COR-L47 (cell line): ENCODE measurements around the gene AKAP1.
"Not testable (repeated sequence)": the region's sequence is repeated elsewhere in the genome, so short reads cannot be mapped to it uniquely, and the experiment has no call there.

ENCODE experiments used
- DNase-seq: peaks from one replicate; lab custom pipeline; 2025; lab: John Stamatoyannopoulos, UW

AKAP1 gene

GRCh38 chr17:57075193-57075592, 9.9 kb upstream of the AKAP1 start:
- DNase-seq: no peak

DNA sequence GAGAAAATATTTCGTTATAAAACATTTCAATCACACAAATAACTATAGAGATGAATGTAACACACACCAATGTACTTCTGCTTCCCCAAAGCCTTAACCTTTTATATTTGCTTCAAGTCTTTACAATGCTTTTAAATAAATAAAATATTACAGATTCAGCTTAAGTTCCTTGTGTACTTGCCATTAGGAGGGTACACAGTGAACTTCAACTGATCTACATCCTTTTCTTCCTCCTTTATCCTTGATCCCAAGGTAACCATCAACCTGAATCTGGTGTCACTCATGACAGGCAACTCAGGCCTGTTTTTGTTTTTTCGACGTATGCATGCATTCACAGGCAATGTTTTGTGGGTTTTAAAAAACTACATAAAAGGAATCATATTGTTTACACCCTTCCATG, 9.3 kb upstream of the AKAP1 start:
- no peak for DNase-seq

DNA sequence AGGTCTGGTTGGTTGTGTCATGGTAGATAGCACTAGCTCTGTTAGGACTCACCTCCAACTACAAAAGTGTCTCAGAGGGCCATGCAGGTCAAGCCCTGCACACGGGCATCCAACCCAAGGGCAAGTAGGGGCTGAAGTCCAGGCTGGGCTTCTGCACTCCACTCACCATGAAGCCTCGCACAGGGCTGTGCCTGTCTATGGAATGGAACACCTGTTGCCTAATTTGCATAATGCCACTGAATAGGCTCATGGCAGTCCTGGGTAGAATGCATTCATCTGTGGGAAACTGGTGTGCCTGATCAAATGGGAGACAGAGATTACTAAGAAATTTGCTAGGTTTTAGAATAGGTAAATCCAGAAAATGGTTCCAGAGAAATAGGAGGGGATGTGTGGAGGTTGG, 8.0 kb upstream of the AKAP1 start:
- DNase-seq: no peak

DNA sequence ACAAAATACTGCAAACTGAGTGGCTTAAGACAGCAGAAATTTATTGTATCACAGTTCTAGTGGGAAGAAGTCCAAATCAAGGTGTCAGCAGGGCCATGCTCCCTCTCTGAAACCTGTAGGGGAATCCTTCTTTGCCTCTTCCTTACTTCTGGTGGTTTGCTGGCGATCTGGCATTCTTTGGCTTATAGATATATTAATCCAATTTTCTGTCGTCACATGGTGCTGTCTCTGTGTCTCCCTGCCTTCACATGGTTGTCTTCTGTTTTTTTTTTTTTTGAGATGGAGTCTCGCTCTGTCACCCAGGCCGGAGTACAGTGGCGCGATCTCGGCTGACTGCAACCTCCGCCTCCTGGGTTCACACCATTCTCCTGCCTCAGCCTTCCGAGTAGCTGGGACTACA, 6.8 kb upstream of the AKAP1 start:
- DNase-seq: no peak

GRCh38 chr17:57080718-57081117, 4.3 kb upstream of the AKAP1 start:
- DNase-seq: no peak

DNA sequence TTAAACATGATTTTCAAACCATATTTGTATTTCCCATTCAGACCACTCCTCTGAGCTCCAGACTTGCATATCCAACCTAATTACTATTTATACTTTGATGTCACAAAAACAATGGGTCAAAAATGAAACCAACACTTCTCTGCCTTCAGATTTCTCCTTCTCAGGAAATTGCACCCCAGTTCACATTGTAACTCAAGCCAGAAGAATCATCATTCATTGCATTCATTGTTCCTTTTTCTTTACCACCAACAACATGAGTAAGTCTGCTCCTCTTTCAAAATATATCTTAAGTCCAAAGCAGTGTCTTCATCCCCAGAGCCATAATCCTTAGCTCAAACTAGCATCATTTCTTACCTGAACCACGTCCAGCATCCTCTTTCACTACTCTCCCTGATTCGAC, 2.6 kb upstream of the AKAP1 start:
- DNase-seq: peak; percentile 17

GRCh38 chr17:57084361-57084801, 665 bp upstream of the AKAP1 start:
- no peak for DNase-seq

GRCh38 chr17:57085448-57086068, 512 bp downstream of the AKAP1 start:
- peak; percentile 40 for DNase-seq

GRCh38 chr17:57086069-57086930, 1.3 kb downstream of the AKAP1 start:
- peak; percentile 30 for DNase-seq

DNA sequence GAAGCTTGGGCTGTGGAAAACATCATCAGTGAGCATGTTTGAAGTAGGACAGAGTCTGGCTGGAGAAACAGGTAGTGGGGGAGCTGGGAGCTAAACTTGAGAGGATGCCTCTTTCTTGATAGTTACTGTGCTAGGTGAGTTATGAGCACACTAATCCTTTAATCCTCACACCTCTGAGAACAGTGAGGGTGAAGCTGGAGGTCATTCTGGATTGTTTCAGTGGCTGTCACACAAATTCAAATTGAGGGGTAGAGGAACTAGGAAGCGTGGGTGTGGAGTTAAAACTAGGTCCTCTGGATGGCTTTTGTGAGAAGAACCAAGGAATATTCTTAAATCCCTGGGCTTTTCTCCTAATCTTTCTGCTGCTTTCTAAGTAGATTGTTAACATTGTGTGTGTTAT, 3.3 kb downstream of the AKAP1 start:
- DNase-seq: no peak

GRCh38 chr17:57089391-57089790, 4.3 kb downstream of the AKAP1 start:
- DNase-seq: no peak

DNA sequence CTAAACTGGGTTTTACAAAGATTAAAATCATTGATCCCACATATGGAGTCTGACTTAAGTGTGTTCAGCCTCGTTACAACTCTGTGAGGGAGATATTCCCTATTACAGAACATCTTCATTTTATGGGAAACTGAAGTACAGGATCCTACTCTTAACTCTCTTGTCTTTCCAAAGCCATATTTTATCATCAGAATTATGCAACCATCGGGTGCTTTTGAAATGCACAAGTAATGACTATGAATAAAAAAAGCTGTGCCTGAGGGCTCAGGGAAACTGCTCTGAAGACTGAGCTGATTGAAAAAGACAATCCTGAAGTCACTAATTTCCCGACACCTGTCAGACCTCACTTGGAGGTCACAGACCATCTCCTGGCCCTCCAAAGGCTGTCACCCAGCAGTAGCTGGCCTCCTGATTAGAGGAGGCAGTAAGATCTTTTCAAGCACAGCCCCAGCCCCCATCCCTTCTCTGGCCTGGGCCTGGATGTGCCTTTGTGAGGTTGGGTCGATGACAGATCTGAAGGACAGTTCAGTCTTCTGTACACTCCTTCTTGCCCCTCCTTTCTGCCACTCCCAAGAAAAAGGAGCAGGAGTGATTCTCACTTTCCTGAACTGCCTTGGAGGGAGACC, 5.6 kb downstream of the AKAP1 start:
- DNase-seq: no peak

DNA sequence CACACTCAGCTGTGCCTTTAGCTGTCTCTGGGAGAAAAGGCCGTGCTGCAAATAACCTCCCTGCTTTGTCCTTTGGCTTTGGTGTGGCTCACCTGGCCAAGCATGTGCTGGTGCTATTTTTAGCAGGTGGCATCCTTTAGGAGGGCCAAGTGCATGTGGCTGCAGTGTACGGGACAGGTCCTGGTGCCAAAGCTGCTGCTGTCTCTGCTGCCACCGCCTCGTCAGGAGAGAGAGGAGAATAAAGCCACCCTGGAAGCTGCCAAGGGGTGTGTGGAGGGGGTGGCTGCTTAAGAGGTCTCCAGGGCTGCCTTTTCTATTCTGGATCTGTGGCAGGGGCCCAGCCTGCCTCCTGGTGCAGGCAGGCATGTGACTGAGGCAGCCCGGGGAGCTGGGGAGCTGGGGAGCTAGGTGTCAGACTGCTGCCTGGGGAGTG, 6.2 kb downstream of the AKAP1 start:
- DNase-seq: no peak

DNA sequence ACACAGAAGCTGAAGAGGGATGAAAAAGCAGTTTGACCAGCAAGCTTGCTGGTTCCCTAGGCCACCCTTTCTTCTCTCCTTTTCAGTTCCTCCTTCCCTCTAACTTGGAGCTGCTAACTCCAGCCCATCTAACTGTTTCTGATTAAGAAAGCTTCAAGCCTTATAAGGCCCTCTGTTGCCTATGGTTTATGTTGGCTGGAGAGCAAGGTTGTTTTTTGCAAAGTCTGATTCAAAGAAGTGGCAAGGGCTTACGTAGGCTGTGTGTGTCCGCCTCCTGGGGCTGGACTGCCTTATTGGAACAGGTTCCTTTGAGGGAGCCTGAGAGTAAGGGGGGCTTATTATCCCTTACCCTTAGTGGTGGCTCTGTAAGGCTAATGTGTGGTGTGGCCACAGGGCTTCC, 7.1 kb downstream of the AKAP1 start:
- no peak for DNase-seq

DNA sequence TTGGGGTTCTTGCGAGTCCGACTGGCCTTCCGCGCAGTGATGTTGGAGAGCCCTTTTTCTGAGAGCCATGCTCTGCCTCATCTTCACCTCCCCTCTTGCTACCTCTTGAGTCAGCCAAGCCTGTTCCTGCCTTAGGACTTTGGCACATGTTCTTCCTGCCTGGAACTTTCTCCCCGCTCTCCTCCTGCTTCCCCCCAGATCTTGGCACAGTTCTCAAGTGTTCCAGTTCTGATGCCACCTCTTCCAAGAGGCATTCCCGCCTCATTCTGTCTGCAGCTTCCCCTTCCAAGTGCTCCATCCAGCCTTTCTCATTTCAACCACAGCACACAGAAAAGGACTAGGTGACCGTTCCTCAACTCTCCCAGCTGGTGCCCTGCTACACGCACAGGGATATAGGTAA, 7.7 kb downstream of the AKAP1 start:
- no peak for DNase-seq

GRCh38 chr17:57096472-57097202, 11.6 kb downstream of the AKAP1 start:
- DNase-seq: no peak

DNA sequence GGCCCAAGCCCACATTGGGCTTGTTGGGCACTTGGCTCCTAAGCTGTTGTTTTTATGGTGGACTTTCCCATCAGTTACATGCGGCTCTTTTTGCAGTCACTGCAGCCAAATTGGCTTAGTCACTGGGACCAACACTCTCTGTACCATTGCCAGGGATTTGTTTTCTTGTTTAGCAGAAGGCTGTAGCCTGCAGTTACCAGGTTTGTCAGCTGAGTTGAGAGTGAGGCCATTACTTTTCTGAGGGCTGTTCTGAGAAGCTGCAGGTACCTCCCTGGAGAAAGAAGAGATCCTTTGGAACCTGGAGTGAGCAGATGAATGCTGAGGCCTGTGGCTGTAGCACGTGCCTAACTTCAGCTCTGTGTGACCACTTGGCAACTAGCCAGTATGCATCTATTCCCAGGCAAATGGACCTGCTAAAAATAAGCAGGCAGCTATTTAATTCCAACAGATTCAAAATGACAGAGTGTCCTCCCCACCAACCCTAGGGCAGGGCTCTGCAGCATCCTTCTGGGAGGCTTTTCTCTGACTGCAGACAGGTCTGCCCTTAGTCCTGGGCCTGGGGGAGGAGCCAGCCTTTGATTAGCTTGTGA, 12.9 kb downstream of the AKAP1 start:
- DNase-seq: peak; percentile 75

DNA sequence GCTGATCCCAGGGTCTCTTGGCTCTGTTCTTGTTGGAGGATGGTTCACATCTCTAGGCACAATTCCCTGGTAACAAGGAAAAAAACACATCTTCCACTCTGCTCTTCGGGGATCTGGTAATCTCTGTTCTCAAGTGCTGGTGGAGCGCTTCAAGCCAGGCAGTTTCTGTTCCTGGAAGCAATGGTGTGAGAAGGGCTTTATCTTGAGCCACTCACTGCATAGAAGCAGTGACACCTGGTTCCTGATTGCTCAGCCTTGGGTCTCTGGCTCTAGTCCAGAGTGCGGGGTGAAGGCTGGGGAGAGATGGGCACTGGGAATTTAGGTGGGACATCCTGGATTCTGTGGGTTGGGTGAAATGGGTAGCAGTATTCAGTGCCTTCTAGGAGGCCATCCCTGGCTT, 14.1 kb downstream of the AKAP1 start:
- no peak for DNase-seq

DNA sequence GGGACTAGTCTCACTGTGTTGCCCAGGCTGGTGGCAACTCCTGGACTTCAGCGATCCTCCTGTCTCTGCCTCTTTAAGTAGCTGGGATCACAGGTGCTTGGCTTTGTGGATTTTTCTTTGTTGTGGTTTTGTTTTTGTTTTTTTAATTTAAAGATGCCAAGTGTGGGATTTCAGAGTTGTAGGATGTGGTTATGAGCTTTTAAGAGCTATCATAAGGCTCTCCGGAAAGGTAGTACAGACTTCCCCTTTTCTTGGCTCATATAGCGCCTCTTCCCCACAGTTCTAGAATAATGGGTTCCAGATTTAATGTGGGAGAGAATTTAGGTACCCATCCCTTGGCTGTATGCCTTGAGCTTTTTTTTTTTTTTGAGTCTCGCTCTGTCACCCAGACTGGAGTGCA, 17.1 kb downstream of the AKAP1 start:
- DNase-seq: no peak

- not testable (repeated sequence) for DNase-seq
These were observed 17.6 kb downstream of the AKAP1 start for GRCh38 chr17:57102660-57103059.

DNA sequence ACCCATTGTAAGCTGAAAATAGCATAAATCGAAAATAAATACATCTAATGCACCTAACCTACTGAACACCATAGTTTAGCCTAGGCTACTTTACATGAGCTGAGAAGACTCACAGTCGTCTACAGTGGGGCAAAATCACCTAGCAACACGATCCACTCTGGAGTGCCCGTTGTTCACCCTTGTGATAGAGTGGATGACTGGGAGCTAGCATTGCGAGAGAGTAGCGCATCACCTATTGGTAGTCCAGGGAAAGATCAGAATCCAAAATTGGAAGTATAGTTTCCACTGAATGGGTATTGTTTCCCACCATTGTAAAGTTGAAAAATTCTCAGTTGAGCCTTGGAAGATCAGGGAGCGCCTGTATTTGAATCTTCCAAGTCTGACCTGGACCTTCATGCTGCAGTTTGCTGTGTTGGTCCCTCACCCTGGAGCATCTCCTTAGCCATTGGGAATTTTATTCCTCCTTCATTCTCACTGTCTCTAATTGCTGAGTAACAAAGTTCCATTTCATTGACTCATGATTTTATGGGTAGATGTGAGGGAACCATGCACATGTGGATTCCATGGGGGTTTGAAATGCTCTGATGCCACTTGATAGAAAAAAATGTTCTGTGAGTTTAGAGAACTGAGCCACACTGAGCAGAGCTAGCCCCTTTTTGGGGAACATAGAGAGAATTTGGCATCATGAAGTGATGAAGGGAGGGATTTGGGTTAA, 19.6 kb downstream of the AKAP1 start:
- DNase-seq: no peak
